Epithelial cell of proximal tubule (primary cell): ENCODE measurements around the gene TMEM259. TPM values are rescaled to one million over a fixed set of nuclear protein-coding genes. Genes with fewer than 3 reads are reported as not detected.

ENCODE experiments used
- DNase-seq: peaks from one replicate; pipeline ENCODE4 v3.0.0-alpha.2; 2011; ENCODE audit warnings: low read depth
- H3K4me3 ChIP-seq: 2 replicates; pipeline ENCODE4 v1.5.1; 2011; ENCODE audit warnings: low read depth, mild to moderate bottlenecking, low read length
- CTCF ChIP-seq: conservative IDR thresholded peaks from 2 replicates; pipeline ENCODE4 v1.5.1; 2012; ENCODE audit warnings: low read depth, mild to moderate bottlenecking, low read length
- total RNA-seq: library from RNA; depleted of rRNA; stranded (reverse); fragments of >200 nt; gene quantifications from 2 replicates; pipeline ENCODE4 v1.2.3, GENCODE V29; 2015

Gene TMEM259
- total RNA-seq, 1 donor from 2014 or later = 193 TPM

DNA sequence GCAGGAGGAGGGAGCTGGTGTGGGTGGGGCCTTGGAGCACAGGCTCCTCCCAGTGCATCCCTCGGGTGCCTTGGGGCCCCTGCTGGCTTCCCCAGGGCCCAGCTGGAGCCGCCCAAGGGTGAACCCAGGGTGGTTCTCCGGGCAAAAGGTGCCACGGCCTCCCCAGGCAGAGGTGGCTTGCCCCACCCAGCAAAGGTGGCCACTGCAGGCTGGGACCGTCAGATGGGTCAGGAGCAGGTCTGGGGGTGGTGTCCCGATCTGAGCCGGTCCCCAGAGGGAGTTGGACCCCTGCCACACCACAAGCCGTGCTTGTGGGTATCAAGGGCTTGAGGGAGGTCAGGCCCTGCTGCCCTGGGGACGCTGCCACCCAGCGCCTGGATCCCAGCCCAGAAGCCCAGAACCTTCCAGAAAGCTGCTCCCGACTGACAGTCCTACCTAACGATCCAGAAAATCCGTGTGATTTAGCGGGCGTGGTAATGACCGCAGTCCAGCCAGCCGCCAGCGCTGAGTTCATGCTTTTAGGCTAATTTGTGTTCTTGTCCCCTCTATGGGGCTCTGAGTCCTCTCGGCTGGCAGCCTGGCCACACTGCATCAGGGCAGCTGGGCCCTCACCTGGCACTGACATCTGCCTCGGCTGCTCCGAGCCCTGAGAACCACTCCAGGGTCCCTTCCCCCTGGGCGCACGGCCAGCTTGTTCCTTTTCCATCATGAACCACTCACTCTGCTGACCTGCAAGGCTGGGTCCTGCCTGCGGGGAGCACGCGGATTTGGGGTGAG, 25.7 kb downstream of the TMEM259 start:
- TF ChIP-seq CTCF = no peak
- no peak for DNase-seq
- no peak overlapping the region for H3K4me3 ChIP-seq

- no peak for TF ChIP-seq CTCF
- no peak overlapping the region for H3K4me3 ChIP-seq
- DNase-seq = no peak
Observed at GRCh38 chr19:994516-994915, 26.4 kb downstream of the TMEM259 start.

GRCh38 chr19:993831-994393, 27.0 kb downstream of the TMEM259 start:
- no peak for DNase-seq
- no peak for TF ChIP-seq CTCF
- no peak overlapping the region for H3K4me3 ChIP-seq

GRCh38 chr19:993361-993830, 27.5 kb downstream of the TMEM259 start:
- H3K4me3 ChIP-seq = no peak overlapping the region
- no peak for DNase-seq
- TF ChIP-seq CTCF = no peak

GRCh38 chr19:992670-993055, 28.3 kb downstream of the TMEM259 start:
- no peak overlapping the region for H3K4me3 ChIP-seq
- no peak for DNase-seq
- TF ChIP-seq CTCF = no peak

- DNase-seq = no peak
- no peak for TF ChIP-seq CTCF
- no peak overlapping the region for H3K4me3 ChIP-seq
Observed at GRCh38 chr19:991932-992669, 28.8 kb downstream of the TMEM259 start.
